ENCODE measurements around the gene DROSHA. TPM values are rescaled to one million over a fixed set of nuclear protein-coding genes. Genes with fewer than 3 reads are reported as not detected.

Gene DROSHA
- total RNA-seq, 1 experiment from 2014 or later = 73.5 TPM

DNA sequence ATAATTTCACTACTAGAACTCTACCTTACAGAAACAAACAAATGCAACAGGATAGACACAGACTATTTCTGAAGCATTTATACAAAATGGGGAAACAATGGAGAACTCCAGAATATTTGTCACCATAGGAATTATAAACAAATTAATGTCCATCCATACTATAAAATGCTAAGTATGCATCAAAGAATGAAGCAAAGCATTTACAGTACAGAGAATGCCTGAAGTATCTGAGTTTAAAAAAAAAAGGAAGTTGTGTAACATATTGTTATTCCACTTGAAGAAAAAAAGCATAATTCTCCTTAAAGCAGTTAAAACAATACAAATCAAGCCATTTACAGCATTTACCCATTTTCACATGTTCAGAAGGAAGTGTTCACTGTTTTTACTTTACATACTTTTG lies 53.0 kb downstream of the DROSHA start:
- H3K27ac ChIP-seq (ENCODE audit: low read depth, low read length) = no peak overlapping the region
- no peak for TF ChIP-seq MAX (IDR thresholded peaks at IDR 0.05)
- TF ChIP-seq POLR2A (IDR thresholded peaks at IDR 0.05; ENCODE audit: borderline replicate concordance, extremely low read depth, insufficient read depth, insufficient read length) = no peak
- no peak for TF ChIP-seq EZH2 (IDR thresholded peaks at IDR 0.05)
- no peak for TF ChIP-seq ZFX (IDR thresholded peaks at IDR 0.05)
- TF ChIP-seq ELF1 (IDR thresholded peaks at IDR 0.05; ENCODE audit: borderline replicate concordance, low read depth) = no peak
- no peak for TF ChIP-seq EZH2phosphoT487 (IDR thresholded peaks at IDR 0.05; ENCODE audit: borderline replicate concordance)
- no peak for TF ChIP-seq TCF7L2 (IDR thresholded peaks at IDR 0.05; ENCODE audit: borderline replicate concordance, extremely low read depth, insufficient read depth, insufficient read length)
- no peak for TF ChIP-seq REST (IDR thresholded peaks at IDR 0.05; ENCODE audit: low read depth)
- TF ChIP-seq, protein P1, sequence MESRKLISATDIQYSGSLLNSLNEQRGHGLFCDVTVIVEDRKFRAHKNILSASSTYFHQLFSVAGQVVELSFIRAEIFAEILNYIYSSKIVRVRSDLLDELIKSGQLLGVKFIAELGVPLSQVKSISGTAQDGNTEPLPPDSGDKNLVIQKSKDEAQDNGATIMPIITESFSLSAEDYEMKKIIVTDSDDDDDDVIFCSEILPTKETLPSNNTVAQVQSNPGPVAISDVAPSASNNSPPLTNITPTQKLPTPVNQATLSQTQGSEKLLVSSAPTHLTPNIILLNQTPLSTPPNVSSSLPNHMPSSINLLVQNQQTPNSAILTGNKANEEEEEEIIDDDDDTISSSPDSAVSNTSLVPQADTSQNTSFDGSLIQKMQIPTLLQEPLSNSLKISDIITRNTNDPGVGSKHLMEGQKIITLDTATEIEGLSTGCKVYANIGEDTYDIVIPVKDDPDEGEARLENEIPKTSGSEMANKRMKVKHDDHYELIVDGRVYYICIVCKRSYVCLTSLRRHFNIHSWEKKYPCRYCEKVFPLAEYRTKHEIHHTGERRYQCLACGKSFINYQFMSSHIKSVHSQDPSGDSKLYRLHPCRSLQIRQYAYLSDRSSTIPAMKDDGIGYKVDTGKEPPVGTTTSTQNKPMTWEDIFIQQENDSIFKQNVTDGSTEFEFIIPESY (IDR thresholded peaks at IDR 0.05; ENCODE audit: extremely low read depth, insufficient replicate concordance, low read length) = no peak
- TF ChIP-seq YY1 (IDR thresholded peaks at IDR 0.05; ENCODE audit: extremely low read depth, insufficient replicate concordance, low read depth, low read length) = no peak
- no peak for TF ChIP-seq EGR1 (IDR thresholded peaks at IDR 0.05; ENCODE audit: low read depth)
- no peak for TF ChIP-seq SRF (IDR thresholded peaks at IDR 0.05; ENCODE audit: low read depth)
- no peak for TF ChIP-seq ZNF274 (IDR thresholded peaks at IDR 0.05; ENCODE audit: low read depth, low read length)
- intact Hi-C loops (cut with micrococcal nuclease) = no loop called here
- CTCF ChIA-PET = no interaction called here
- H3K27me3 ChIP-seq (ENCODE audit: insufficient read depth, low read length) = no peaks in the 10 kb centered on the region
- H3K4me2 ChIP-seq (ENCODE audit: low read length) = no peak overlapping the region
- no peak overlapping the region for H2AFZ ChIP-seq (ENCODE audit: low read depth, low read length, poor library complexity, severe bottlenecking)
- no peak overlapping the region for H3K4me3 ChIP-seq (replicated peaks in 1 of 2; ENCODE audit: low read depth in 1 of 2, low read length in 2 of 2)
- peaks cover 0 to 7% of the 10 kb centered on the region in 2 experiments; a peak in 2 of 4 replicates for H3K36me3 ChIP-seq (ENCODE audit: control insufficient read depth in 1 of 2, insufficient read depth in 2 of 2, low read length in 2 of 2)
- no peaks in the 10 kb centered on the region for H3K79me2 ChIP-seq (ENCODE audit: insufficient read depth, low read length)
- H4K20me1 ChIP-seq (ENCODE audit: insufficient read depth) = no peaks in the 10 kb centered on the region
- POLR2A ChIA-PET = no interaction called here
- H3K9me3 ChIP-seq (ENCODE audit: control insufficient read depth in 1 of 2, insufficient read depth in 1 of 2, low read depth in 1 of 2, low read length in 2 of 2) = no peaks in the 10 kb centered on the region
- no TSS peak for BruUV-seq (replicated peaks)
- H3K4me1 ChIP-seq (ENCODE audit: control insufficient read depth in 1 of 2, insufficient read depth in 2 of 2, low read length in 2 of 2) = no peaks in the 10 kb centered on the region
- ATAC-seq = no peak
- H3K9me2 ChIP-seq (ENCODE audit: insufficient read depth) = no peaks in the 10 kb centered on the region
- no peak for DNase-seq (ENCODE audit: low read depth, low spot score)
- no peak overlapping the region for H3K9ac ChIP-seq (ENCODE audit: low read length)
- RAD21 ChIA-PET (ENCODE audit: low non-redundant PET in 1 of 2, low total read pairs in 2 of 2, uncharacterized antibody in 2 of 2, unreplicated experiment in 2 of 2) = no interaction called here
